Measurements from ENCODE around the gene MBD3L2. TPM values are rescaled to one million over a fixed set of nuclear protein-coding genes. Genes with fewer than 3 reads are reported as not detected.
"Not testable (repeated sequence)": the region's sequence is repeated elsewhere in the genome, so short reads cannot be mapped to it uniquely, and the experiment has no call there.

The MBD3L2 gene
- total RNA-seq, 2 donors from 2014 or later = not detected

GRCh38 chr19:7056371-7056770, 7.2 kb downstream of the MBD3L2 start:
- intact Hi-C loops (cut with DNase I); DNase-seq (ENCODE audit: low spot score): not testable (repeated sequence)

GRCh38 chr19:7058576-7058975, 9.5 kb downstream of the MBD3L2 start, which contains the start of gene MBD3L3:
TSS of gene MBD3L3 (minus strand) at chr19:7058676. CDS start at chr19:7058605, 71 bp downstream.
- DNase-seq (ENCODE audit: low spot score); intact Hi-C loops (cut with DNase I): not testable (repeated sequence)

GRCh38 chr19:7059977-7060376, 10.9 kb downstream of the MBD3L2 start:
- intact Hi-C loops (cut with DNase I); DNase-seq (ENCODE audit: low spot score): not testable (repeated sequence)

- intact Hi-C loops (cut with DNase I) = no loop called here
- DNase-seq (ENCODE audit: low spot score) = no peak
Measured at GRCh38 chr19:7063339-7063738, 14.2 kb downstream of the MBD3L2 start.

- no peak for DNase-seq (ENCODE audit: low spot score)
- intact Hi-C loops (cut with DNase I) = no loop called here
Measured at GRCh38 chr19:7063764-7064418, 14.8 kb downstream of the MBD3L2 start.

- DNase-seq (ENCODE audit: low spot score); intact Hi-C loops (cut with DNase I): not testable (repeated sequence)
Measured at GRCh38 chr19:7067122-7067521, 18.0 kb downstream of the MBD3L2 start.

GRCh38 chr19:7067716-7068115, 18.6 kb downstream of the MBD3L2 start:
- intact Hi-C loops (cut with DNase I) = no loop called here
- no peak for DNase-seq (ENCODE audit: low spot score)

GRCh38 chr19:7068599-7068998, 19.5 kb downstream of the MBD3L2 start:
- intact Hi-C loops (cut with DNase I) = no loop called here
- DNase-seq (ENCODE audit: low spot score) = no peak

GRCh38 chr19:7069042-7069903, 20.2 kb downstream of the MBD3L2 start, which contains the start of gene ZNF557:
TSS of gene ZNF557 (plus strand) at chr19:7069703. CDS start at chr19:7075075, 5,372 bp downstream.
- intact Hi-C loops (cut with DNase I) = no loop called here
- DNase-seq (ENCODE audit: low spot score) = peak; percentile 100

- intact Hi-C loops (cut with DNase I) = no loop called here
Measured at GRCh38 chr19:7069904-7070226, 20.7 kb downstream of the MBD3L2 start.

GRCh38 chr19:7072541-7072940, 23.4 kb downstream of the MBD3L2 start:
- intact Hi-C loops (cut with DNase I) = no loop called here
- no peak for DNase-seq (ENCODE audit: low spot score)

More at GRCh38 chr19:7069904-7070226, 20.7 kb downstream of the MBD3L2 start:
- no peak for DNase-seq (ENCODE audit: low spot score)

GRCh38 chr19:7074705-7075282, 25.7 kb downstream of the MBD3L2 start:
- DNase-seq (ENCODE audit: low spot score) = no peak
- intact Hi-C loops (cut with DNase I) = no loop called here

GRCh38 chr19:7076151-7076550, 27.0 kb downstream of the MBD3L2 start:
- no peak for DNase-seq (ENCODE audit: low spot score)
- intact Hi-C loops (cut with DNase I) = no loop called here

- intact Hi-C loops (cut with DNase I) = no loop called here
- DNase-seq (ENCODE audit: low spot score) = no peak
Measured at GRCh38 chr19:7078008-7078407, 28.9 kb downstream of the MBD3L2 start.

GRCh38 chr19:7083076-7083956, 34.2 kb downstream of the MBD3L2 start:
- intact Hi-C loops (cut with DNase I) = no loop called here
- no peak for DNase-seq (ENCODE audit: low spot score)

- intact Hi-C loops (cut with DNase I) = no loop called here
- no peak for DNase-seq (ENCODE audit: low spot score)
Measured at GRCh38 chr19:7088999-7089398, 39.9 kb downstream of the MBD3L2 start.

GRCh38 chr19:7098096-7098495, 49.0 kb downstream of the MBD3L2 start:
- intact Hi-C loops (cut with DNase I) = loop anchor here in 1 of 2 donors (5.0 kb wide), 1 partner anchor 901 kb away; no protein-coding TSS in a partner anchor
- no peak for DNase-seq (ENCODE audit: low spot score)

- DNase-seq (ENCODE audit: low spot score) = peak; percentile 98
- intact Hi-C loops (cut with DNase I) = loop anchor here in 1 of 2 donors (5.0 kb wide), 1 partner anchor 902 kb away; no protein-coding TSS in a partner anchor
Measured at GRCh38 chr19:7098701-7099596, 49.8 kb downstream of the MBD3L2 start.
